Kidney (tissue), 14 donors: Measurements from ENCODE around the gene CFAP298. TPM values are rescaled to one million over a fixed set of nuclear protein-coding genes. Genes with fewer than 3 reads are reported as not detected.
"Not testable (repeated sequence)": the region's sequence is repeated elsewhere in the genome, so short reads cannot be mapped to it uniquely, and the experiment has no call there.

Source experiments
- DNase-seq, 5 donors: peaks; one replicate each; pipeline ENCODE4 v3.0.0-alpha.2; 2013 to 2020
- FAIRE-seq: peaks from 2 replicates; lab custom pipeline; 2012; peaks lifted over from hg19 to GRCh38; lab: Jason Lieb, UNC
- H3K27ac ChIP-seq, 2 donors: one replicate each; pipeline ENCODE4 v1.7.0; 2013; ENCODE audit warnings: low read depth in 2 of 2, low read length in 2 of 2, inconsistent platforms in 1 of 2
- H3K27me3 ChIP-seq: one replicate; pipeline ENCODE4 v1.7.1; 2013; ENCODE audit warnings: low read length, inconsistent platforms; ENCODE audit not compliant: control insufficient read depth, insufficient read depth
- H3K36me3 ChIP-seq, 3 donors: one replicate each; pipeline versions ENCODE4 v1.7.0 to v1.7.1; 2013; ENCODE audit warnings: low read length in 3 of 3, control low read depth in 1 of 3, inconsistent platforms in 1 of 3; ENCODE audit not compliant: insufficient read depth in 3 of 3, control insufficient read depth in 2 of 3
- H3K4me1 ChIP-seq, 3 donors: one replicate each; pipeline versions ENCODE4 v1.7.0 to v1.7.1; 2013; ENCODE audit warnings: low read length in 3 of 3, inconsistent platforms in 1 of 3, low read depth in 1 of 3; ENCODE audit not compliant: control insufficient read depth in 2 of 3, insufficient read depth in 2 of 3
- H3K4me3 ChIP-seq, 3 donors: one replicate each; pipeline versions ENCODE4 v1.7.0 to v1.8.1; 2013; ENCODE audit warnings: low read length in 3 of 3, control low read depth in 1 of 3, inconsistent platforms in 1 of 3
- H3K9ac ChIP-seq, 3 donors: one replicate each; pipeline versions ENCODE4 v1.7.0 to v1.7.1; 2013; ENCODE audit warnings: low read length in 3 of 3, control low read depth in 1 of 3, inconsistent platforms in 1 of 3
- H3K9me3 ChIP-seq, 3 donors: one replicate each; pipeline versions ENCODE4 v1.7.0 to v1.7.1; 2013; ENCODE audit warnings: low read length in 3 of 3, control low read depth in 1 of 3, inconsistent platforms in 1 of 3; ENCODE audit not compliant: control insufficient read depth in 2 of 3, insufficient read depth in 1 of 3
- CTCF ChIP-seq: IDR thresholded peaks from 3 replicates; pipeline ENCODE4 v1.5.1; 2012; ENCODE audit warnings: mild to moderate bottlenecking, moderate library complexity, borderline replicate concordance; ENCODE audit not compliant: insufficient read depth; ENCODE audit errors: extremely low read depth
- intact Hi-C: fragments of 100-400 bp; cut with DNase I; formaldehyde crosslinking; loops from one replicate; pipeline ENCODE4 v1.11.1; 2022
- polyA plus RNA-seq: library from polyadenylated mRNA; stranded (reverse); fragments of 350-450 nt; fragmentation: Illumina TruSeq; extraction: RNeasy Lipid Tissue Mini Kit (QIAGEN cat#74804); gene quantifications from one replicate; pipeline ENCODE4 v1.2.3, GENCODE V29; 2014; ENCODE audit warnings: low read depth, low replicate concordance; ENCODE audit not compliant: insufficient read depth
- total RNA-seq: library from RNA; stranded (reverse); fragmentation: NEBNext Ultra II Directional; extraction: Animal tissue kit (Norgen Biotek cat#: 25700); gene quantifications from one replicate; pipeline ENCODE4 v1.2.1, GENCODE V29; 2021
- donor health status: control.
- donor health status: control.
- donor health status: control.
- donor health status: control.
- donor health status: control.
- donor health status: DM: yes; HTN: yes; CAD: no.
- donor health status: Normal renal cell carcinoma (clear cell type).

The CFAP298 gene
- total and polyA plus RNA-seq, 2 donors from 2014 or later = 43.8 to 46.9 TPM

DNA sequence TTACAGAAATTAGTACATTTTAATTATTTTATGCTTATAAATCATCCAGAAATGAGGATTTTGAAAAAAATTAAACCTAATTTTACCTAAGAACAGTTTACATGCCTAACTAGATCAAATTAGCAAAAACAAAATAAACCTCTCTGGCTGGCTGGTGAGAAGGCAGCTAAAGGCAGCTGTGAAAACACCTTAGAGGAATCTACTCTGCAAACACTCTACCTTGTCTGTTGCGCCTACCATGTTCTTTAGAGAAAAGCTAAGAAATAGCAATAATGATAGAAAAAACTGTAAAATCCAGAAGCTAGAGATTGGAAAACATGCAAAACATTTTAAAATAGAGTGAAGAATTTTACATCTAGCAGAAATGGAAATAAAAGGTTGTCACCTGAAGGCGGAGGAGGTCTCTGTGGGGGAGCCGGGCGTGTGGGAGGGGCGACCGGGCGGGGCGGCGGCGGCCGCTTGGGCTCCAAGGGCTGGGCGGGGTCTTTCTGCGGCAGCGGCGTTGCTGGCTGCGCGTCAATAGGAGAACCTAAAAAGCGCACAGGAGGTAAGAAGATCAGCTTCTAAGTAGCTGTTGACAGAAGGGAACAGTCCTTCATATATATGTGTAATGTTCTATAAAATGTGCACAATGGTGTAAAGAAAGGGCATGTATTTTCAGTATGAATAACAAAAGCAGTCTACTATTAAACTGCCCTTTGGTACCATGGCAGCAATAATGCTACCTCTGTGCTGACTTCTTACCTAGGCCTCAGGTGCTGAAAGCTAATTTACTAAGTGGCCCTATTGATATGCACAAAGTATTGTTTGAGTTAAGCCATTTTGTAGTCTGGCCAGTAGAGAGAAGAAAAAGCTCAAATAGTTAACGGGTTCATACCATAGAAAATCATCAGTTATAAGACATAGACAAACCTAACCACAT lies 33.3 kb upstream of the CFAP298 start:
- Histone ChIP-seq H3K9me3 (no peaks in the 10 kb centered on the region), H3K36me3 (peaks cover 0 to 3% (median 0%) of the 10 kb centered on the region in 3 donors), H3K27me3 (no peaks in the 10 kb centered on the region), H3K4me3 (peak overlapping the region; percentile 22 to 59 (median 54)), H3K4me1 (peaks cover 0 to 6% (median 2%) of the 10 kb centered on the region in 3 donors), H3K9ac (no peak overlapping the region), H3K27ac (no peak overlapping the region)
- intact Hi-C loops = no loop called here
- no peak for TF ChIP-seq CTCF
- DNase-seq = peak in 3 of 5 donors; percentile 26 to 37 (median 29)
- no peak for FAIRE-seq

DNA sequence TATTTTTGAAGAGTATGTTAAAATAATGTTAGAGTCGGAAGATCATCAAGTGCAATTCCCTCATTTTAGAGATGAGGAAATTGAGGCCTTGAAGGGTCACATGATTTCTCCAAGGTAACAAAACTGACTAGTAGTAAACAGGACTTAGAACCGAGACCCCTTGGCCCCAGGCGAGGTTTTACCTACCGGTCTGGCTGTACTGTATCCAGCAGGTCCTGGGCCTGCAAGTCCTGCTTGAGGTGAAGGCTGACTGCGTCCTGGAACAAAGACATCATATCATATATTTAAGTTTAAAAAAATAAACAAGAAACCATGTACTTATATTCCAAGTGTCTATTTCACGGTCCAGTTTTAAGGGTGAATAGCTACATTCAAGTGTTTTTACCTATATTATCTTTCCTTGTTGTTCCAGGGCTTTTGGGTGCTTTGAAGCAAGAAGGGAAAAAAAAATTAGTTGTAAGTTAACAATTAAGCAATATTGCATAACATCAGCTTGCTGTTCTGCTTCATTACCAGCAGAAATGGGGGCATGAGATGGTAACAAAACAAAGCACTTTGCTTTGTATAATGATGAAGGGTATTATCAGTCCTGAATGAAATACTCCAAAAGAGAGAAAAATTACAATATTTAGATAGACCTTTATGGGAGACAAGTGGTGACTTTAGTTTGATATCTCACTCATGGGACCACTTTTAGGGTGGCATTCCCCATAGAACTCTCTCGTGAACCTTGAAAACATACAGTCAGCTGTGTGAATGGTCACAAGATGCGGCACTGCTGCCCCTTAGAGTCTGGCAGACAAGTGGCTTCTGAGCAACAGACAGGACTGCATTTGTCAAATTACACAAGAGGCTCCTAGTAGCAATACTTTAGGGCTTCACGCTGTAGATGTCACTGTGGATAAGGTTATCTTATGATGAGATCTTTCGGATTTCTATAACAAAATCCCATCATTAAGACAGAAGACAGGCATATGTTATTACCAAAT lies 29.8 kb upstream of the CFAP298 start:
- DNase-seq (peak in 4 of 5 donors; percentile 39 to 61 (median 53)), FAIRE-seq (peak; percentile 45)
- H3K27ac ChIP-seq = peak overlapping the region; percentile 20 to 63
- H3K4me1 ChIP-seq = peaks cover 0 to 6% (median 2%) of the 10 kb centered on the region in 3 donors
- H3K36me3 ChIP-seq = peaks cover 0 to 7% (median 2%) of the 10 kb centered on the region in 3 donors
- H3K4me3 ChIP-seq = peak overlapping the region in 2 of 3 donors; percentile 4 to 5
- no peaks in the 10 kb centered on the region for H3K27me3 ChIP-seq
- H3K9me3 ChIP-seq = no peaks in the 10 kb centered on the region
- TF ChIP-seq CTCF = no peak
- no peak overlapping the region for H3K9ac ChIP-seq
- intact Hi-C loops = no loop called here

- no peak for DNase-seq
- Histone ChIP-seq H3K36me3 (peaks cover 2 to 16% (median 14%) of the 10 kb centered on the region in 3 donors), H3K4me1 (no peaks in the 10 kb centered on the region), H3K4me3 (no peak overlapping the region), H3K9me3 (no peaks in the 10 kb centered on the region), H3K27me3 (no peaks in the 10 kb centered on the region), H3K9ac (no peak overlapping the region), H3K27ac (no peak overlapping the region)
- no peak for FAIRE-seq
- intact Hi-C loops = no loop called here
- no peak for TF ChIP-seq CTCF
These were observed 14.5 kb upstream of the CFAP298 start for GRCh38 chr21:32626621-32627196.

- H3K27me3 ChIP-seq, H3K27ac ChIP-seq, H3K9ac ChIP-seq, H3K4me1 ChIP-seq, FAIRE-seq, H3K4me3 ChIP-seq, H3K36me3 ChIP-seq, intact Hi-C loops, H3K9me3 ChIP-seq: not testable (repeated sequence)
- DNase-seq = peak in 1 of 5 donors; percentile 48
These were observed 6.0 kb upstream of the CFAP298 start for GRCh38 chr21:32618218-32618617.
